Stimulated activated CD4-positive, alpha-beta T cell treated with anti-CD3 and anti-CD28 coated beads, Interleukin-1b, Interleukin-23, amount 100 ng/mL, for 48 hours (primary cell): Measurements from ENCODE around the gene GRIFIN.

Experiments used
- DNase-seq: peaks from one replicate; pipeline ENCODE4 v3.0.0-alpha.2; 2020

GRIFIN gene

GRCh38 chr7:2497500-2498336, 21.5 kb upstream of the GRIFIN start:
- no peak for DNase-seq

- no peak for DNase-seq
Observed at GRCh38 chr7:2497065-2497464, 20.9 kb upstream of the GRIFIN start.

- DNase-seq, result no peak
Observed at GRCh38 chr7:2496375-2496774, 20.2 kb upstream of the GRIFIN start.

GRCh38 chr7:2495418-2496299, 19.5 kb upstream of the GRIFIN start:
- DNase-seq, result no peak

- DNase-seq, result no peak
Observed at GRCh38 chr7:2494191-2495130, 18.3 kb upstream of the GRIFIN start.

GRCh38 chr7:2493205-2494164, 17.3 kb upstream of the GRIFIN start:
- DNase-seq, result no peak

GRCh38 chr7:2492038-2492437, 15.8 kb upstream of the GRIFIN start:
- no peak for DNase-seq

GRCh38 chr7:2490181-2490651, 14.0 kb upstream of the GRIFIN start:
- no peak for DNase-seq

GRCh38 chr7:2488681-2489080, 12.5 kb upstream of the GRIFIN start:
- DNase-seq, result no peak

GRCh38 chr7:2488272-2488645, 12.1 kb upstream of the GRIFIN start:
- no peak for DNase-seq

- no peak for DNase-seq
Observed at GRCh38 chr7:2487586-2488271, 11.5 kb upstream of the GRIFIN start.

- DNase-seq, result no peak
Observed at GRCh38 chr7:2484868-2485267, 8.7 kb upstream of the GRIFIN start.

- DNase-seq, result no peak
Observed at GRCh38 chr7:2483494-2483893, 7.3 kb upstream of the GRIFIN start.

- DNase-seq, result no peak
Observed at GRCh38 chr7:2482725-2483451, 6.7 kb upstream of the GRIFIN start.

GRCh38 chr7:2481195-2481594, 5.0 kb upstream of the GRIFIN start:
- DNase-seq, result no peak

- no peak for DNase-seq
Observed at GRCh38 chr7:2480070-2480408, 3.8 kb upstream of the GRIFIN start.

- DNase-seq, result no peak
Observed at GRCh38 chr7:2479276-2480069, 3.3 kb upstream of the GRIFIN start.

GRCh38 chr7:2478800-2479199, 2.6 kb upstream of the GRIFIN start:
- DNase-seq, result no peak

- DNase-seq, result no peak
Observed at GRCh38 chr7:2478399-2478785, 2.2 kb upstream of the GRIFIN start.
